ENCODE measurements around the gene BBX. TPM values are rescaled to one million over a fixed set of nuclear protein-coding genes. Genes with fewer than 3 reads are reported as not detected.

The BBX gene
- polyA plus RNA-seq, 3 donors = 15.7 to 25.1 (median 16.6) TPM

GRCh38 chr3:107487490-107487889, 35.3 kb upstream of the BBX start:
- Mint-ChIP-seq H3K9me3 (peaks cover 0 to 2% (median 0%) of the 10 kb centered on the region in 7 donors), H3K4me1 (no peaks in the 10 kb centered on the region), H3K27me3 (ENCODE audit: low read depth in 3 of 3) (no peaks in the 10 kb centered on the region), H3K27ac (no peak overlapping the region), H3K4me3 (no peak overlapping the region), H3K36me3 (no peaks in the 10 kb centered on the region)
- TF ChIP-seq CTCF (IDR thresholded peaks at IDR 0.05) = no peak
- no peak overlapping the region for H2AFZ ChIP-seq (ENCODE audit: insufficient read depth, low read depth, low read length, poor library complexity, severe bottlenecking)
- no peak overlapping the region for H3K9ac ChIP-seq (ENCODE audit: insufficient read depth, low read length, poor library complexity, severe bottlenecking)
- no peak for DNase-seq
- H3K9me3 ChIP-seq (replicated peaks in 1 of 2; ENCODE audit: control insufficient read depth in 1 of 2, insufficient read depth in 1 of 2, low read length in 2 of 2) = no peaks in the 10 kb centered on the region
- no peaks in the 10 kb centered on the region for H3K79me2 ChIP-seq (ENCODE audit: insufficient read depth, low read length)
- intact Hi-C loops (cut with micrococcal nuclease) = no loop called here
- no peaks in the 10 kb centered on the region for H3K36me3 ChIP-seq (replicated peaks in 1 of 2; ENCODE audit: control insufficient read depth in 1 of 2, insufficient read depth in 2 of 2, low read length in 2 of 2)
- H3K4me1 ChIP-seq (ENCODE audit: control insufficient read depth in 1 of 2, insufficient read depth in 2 of 2, low read length in 2 of 2) = no peaks in the 10 kb centered on the region
- H3K4me2 ChIP-seq (replicated peaks; ENCODE audit: extremely low read depth, low read length, poor library complexity, severe bottlenecking) = no peak overlapping the region
- no peaks in the 10 kb centered on the region for H3K27me3 ChIP-seq (ENCODE audit: control insufficient read depth in 2 of 2, insufficient read depth in 2 of 2, low read length in 2 of 2)
- WGBS (ENCODE audit: insufficient coverage) = no CpG with 5 or more reads among the region's 2 CpGs
- H4K20me1 ChIP-seq (ENCODE audit: insufficient read depth, low read length) = no peaks in the 10 kb centered on the region
- no peak overlapping the region for H3K4me3 ChIP-seq (replicated peaks in 1 of 3; ENCODE audit: low read depth in 2 of 3, low read length in 3 of 3)
- no peak overlapping the region for H3K27ac ChIP-seq (ENCODE audit: low read depth in 1 of 2, low read length in 2 of 2)

GRCh38 chr3:107488942-107489341, 33.8 kb upstream of the BBX start:
- intact Hi-C loops (cut with micrococcal nuclease) = no loop called here
- no peaks in the 10 kb centered on the region for H3K9me3 ChIP-seq (replicated peaks in 1 of 2; ENCODE audit: control insufficient read depth in 1 of 2, insufficient read depth in 1 of 2, low read length in 2 of 2)
- H2AFZ ChIP-seq (ENCODE audit: insufficient read depth, low read depth, low read length, poor library complexity, severe bottlenecking) = no peak overlapping the region
- H3K4me1 ChIP-seq (ENCODE audit: control insufficient read depth in 1 of 2, insufficient read depth in 2 of 2, low read length in 2 of 2) = no peaks in the 10 kb centered on the region
- TF ChIP-seq CTCF (IDR thresholded peaks at IDR 0.05) = no peak
- H3K79me2 ChIP-seq (ENCODE audit: insufficient read depth, low read length) = no peaks in the 10 kb centered on the region
- H3K4me3 ChIP-seq (replicated peaks in 1 of 3; ENCODE audit: low read depth in 2 of 3, low read length in 3 of 3) = no peak overlapping the region
- H3K36me3 Mint-ChIP-seq = no peaks in the 10 kb centered on the region
- H3K27me3 Mint-ChIP-seq (ENCODE audit: low read depth in 3 of 3) = peaks cover 0 to 1% (median 0%) of the 10 kb centered on the region in 3 donors
- no peaks in the 10 kb centered on the region for H4K20me1 ChIP-seq (ENCODE audit: insufficient read depth, low read length)
- no peak overlapping the region for H3K4me3 Mint-ChIP-seq
- no peak overlapping the region for H3K9ac ChIP-seq (ENCODE audit: insufficient read depth, low read length, poor library complexity, severe bottlenecking)
- no peaks in the 10 kb centered on the region for H3K4me1 Mint-ChIP-seq
- peaks cover 0 to 2% (median 0%) of the 10 kb centered on the region in 7 donors for H3K9me3 Mint-ChIP-seq
- no CpG with 5 or more reads among the region's 4 CpGs for WGBS (ENCODE audit: insufficient coverage)
- no peak for DNase-seq
- no peak overlapping the region for H3K27ac ChIP-seq (ENCODE audit: low read depth in 1 of 2, low read length in 2 of 2)
- no peak overlapping the region for H3K27ac Mint-ChIP-seq
- no peaks in the 10 kb centered on the region for H3K27me3 ChIP-seq (ENCODE audit: control insufficient read depth in 2 of 2, insufficient read depth in 2 of 2, low read length in 2 of 2)
- H3K36me3 ChIP-seq (replicated peaks in 1 of 2; ENCODE audit: control insufficient read depth in 1 of 2, insufficient read depth in 2 of 2, low read length in 2 of 2) = no peaks in the 10 kb centered on the region
- no peak overlapping the region for H3K4me2 ChIP-seq (replicated peaks; ENCODE audit: extremely low read depth, low read length, poor library complexity, severe bottlenecking)

Data from CD14-positive monocyte (primary cell).